GM18909 (cell line): Measurements from ENCODE around the gene PROSER3.
"Not testable (repeated sequence)": the region's sequence is repeated elsewhere in the genome, so short reads cannot be mapped to it uniquely, and the experiment has no call there.

Source experiments
- ATAC-seq: cut with Tn5 transposase; IDR thresholded peaks from one replicate; pipeline ENCODE4 v1.9.1; 2021; ENCODE audit warnings: mild to moderate bottlenecking; ENCODE audit not compliant: unreplicated experiment, poor library complexity

The PROSER3 gene

GRCh38 chr19:35751839-35752745, 5.9 kb upstream of the PROSER3 start:
- no peak for ATAC-seq

GRCh38 chr19:35752746-35753350, 5.1 kb upstream of the PROSER3 start:
- ATAC-seq = no peak

GRCh38 chr19:35753634-35754369, 4.2 kb upstream of the PROSER3 start:
- ATAC-seq = no peak

- no peak for ATAC-seq
Observed at GRCh38 chr19:35754370-35755130, 3.4 kb upstream of the PROSER3 start.

GRCh38 chr19:35755131-35755549, 2.8 kb upstream of the PROSER3 start:
- ATAC-seq = no peak

- ATAC-seq = no peak
Observed at GRCh38 chr19:35755550-35756376, 2.2 kb upstream of the PROSER3 start.

GRCh38 chr19:35756377-35757230, 1.4 kb upstream of the PROSER3 start, which contains the start of gene HSPB6:
Gene HSPB6, minus strand, starts transcription at chr19:35757029. Its CDS starts 21 bp downstream, at chr19:35757008.
- no peak for ATAC-seq

GRCh38 chr19:35757231-35757748, 686 bp upstream of the PROSER3 start:
- peak; percentile 4 for ATAC-seq

- no peak for ATAC-seq
Observed at GRCh38 chr19:35759697-35760096, 1.7 kb downstream of the PROSER3 start.

- ATAC-seq = no peak
Observed at GRCh38 chr19:35760711-35761349, 2.9 kb downstream of the PROSER3 start.

- ATAC-seq = no peak
Observed at GRCh38 chr19:35764432-35765315, 6.7 kb downstream of the PROSER3 start.

GRCh38 chr19:35766571-35767104, 8.7 kb downstream of the PROSER3 start:
- no peak for ATAC-seq

- no peak for ATAC-seq
Observed at GRCh38 chr19:35767288-35768081, 9.5 kb downstream of the PROSER3 start.

GRCh38 chr19:35768082-35768421, 10.1 kb downstream of the PROSER3 start:
- ATAC-seq = no peak

- ATAC-seq = not testable (repeated sequence)
Observed at GRCh38 chr19:35772362-35772761, 14.4 kb downstream of the PROSER3 start.
